ENCODE measurements around the gene CLEC20A.

GRCh38 chr1:178434360-178434759, 62.4 kb downstream of the CLEC20A start:
- TF ChIP-seq GATA3 (IDR thresholded peaks at IDR 0.05; ENCODE audit: low read depth, low read length) (no peak), GATA2 (IDR thresholded peaks at IDR 0.05; ENCODE audit: low read depth, low read length) (no peak)

Data from SH-SY5Y (cell line).